Hematopoietic multipotent progenitor cell treated with erythropoietin and hydrocortisone succinate and interleukin-3 and kit ligand, for 4 days (in vitro differentiated cells): ENCODE data around the gene POPDC3.
A peak's percentile ranks its signal among the peaks of the same experiment; 100 is the strongest.

ENCODE experiments used
- DNase-seq: peaks from one replicate; pipeline ENCODE4 v3.0.0-alpha.2; 2015

The POPDC3 gene

DNA sequence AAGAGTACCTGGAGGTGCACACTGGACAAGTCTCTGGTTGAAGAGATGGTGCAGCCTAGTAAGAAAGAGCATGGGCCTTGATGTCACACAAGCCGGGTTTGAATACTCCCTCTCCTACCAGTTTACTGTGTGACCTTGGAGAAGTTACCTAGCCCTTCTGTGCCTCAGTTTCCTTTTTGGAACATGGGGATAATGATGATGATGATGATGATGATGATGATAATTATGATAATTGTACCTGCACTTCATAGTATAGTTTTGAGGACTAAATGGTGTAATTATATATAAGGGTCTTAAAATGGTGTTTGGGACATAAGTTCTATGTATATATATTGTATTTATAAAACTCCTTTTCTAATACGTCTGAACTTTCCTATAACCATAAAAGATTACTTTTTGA, 41.7 kb downstream of the POPDC3 start:
- no peak for DNase-seq

DNA sequence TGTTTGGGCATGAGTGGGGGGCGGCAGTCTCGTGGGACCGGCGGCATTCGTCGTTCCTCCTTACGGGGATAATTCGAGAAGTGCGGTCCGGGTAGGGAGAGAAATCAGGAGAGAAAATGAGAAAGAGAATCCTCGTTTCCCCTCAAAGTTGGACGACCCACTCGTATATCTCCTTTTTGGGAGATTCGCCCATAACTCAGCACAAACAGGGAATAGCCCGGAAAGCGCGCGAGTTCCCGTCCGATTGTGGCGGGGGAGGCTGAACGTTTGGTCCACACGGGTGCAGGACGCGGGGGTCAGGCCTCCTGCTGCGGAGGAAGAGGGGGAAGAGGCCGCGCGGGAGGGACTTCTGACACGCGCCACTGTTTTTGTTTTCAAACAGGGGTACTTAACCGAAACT, 42.4 kb downstream of the POPDC3 start:
- no peak for DNase-seq

DNA sequence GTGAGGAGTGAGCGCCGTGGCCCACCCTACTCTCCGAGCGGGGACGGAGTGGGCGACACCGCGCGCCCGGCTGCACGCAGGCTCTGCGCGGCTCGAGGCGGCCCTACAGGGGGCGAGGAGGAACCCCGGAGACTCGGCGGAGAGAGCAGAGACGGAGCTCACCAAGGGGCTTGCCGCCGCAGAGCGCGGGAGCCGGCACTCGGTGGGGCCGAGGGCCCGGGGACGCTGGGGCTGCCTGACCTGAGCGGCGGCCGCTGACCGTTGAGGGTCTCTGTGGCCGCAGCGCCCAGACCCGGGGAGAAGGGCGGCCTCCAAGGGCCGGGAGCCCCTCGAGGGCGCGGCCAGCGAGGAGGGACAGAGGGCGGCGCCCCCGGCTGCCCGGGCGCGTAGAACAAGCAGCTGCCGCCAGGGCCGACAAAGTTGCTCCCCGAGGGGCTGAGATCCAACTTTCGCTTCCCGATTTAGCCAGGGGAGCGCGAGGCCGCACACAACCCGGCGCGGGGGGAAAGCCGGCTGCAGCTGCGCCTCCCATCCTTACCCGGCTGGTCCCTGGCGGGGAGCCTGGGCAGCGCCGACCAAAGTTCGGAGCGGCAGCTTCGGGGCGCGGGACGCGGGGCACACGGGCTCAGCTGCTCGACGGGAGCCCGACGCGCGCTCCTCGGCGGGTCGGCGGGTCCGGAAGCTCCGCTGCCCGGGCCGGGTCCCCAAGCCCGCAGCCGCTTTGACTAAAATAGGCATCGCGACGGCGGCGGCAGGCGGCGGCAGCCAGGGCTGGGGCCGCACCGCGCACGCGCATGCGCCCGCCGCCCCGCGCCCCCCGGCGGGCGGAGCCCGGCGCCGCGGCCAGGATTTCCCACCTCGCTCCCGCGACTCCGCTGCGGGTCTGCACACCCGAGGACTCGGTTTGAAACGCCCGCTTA, 43.1 kb downstream of the POPDC3 start:
- peak; percentile 36 for DNase-seq

DNA sequence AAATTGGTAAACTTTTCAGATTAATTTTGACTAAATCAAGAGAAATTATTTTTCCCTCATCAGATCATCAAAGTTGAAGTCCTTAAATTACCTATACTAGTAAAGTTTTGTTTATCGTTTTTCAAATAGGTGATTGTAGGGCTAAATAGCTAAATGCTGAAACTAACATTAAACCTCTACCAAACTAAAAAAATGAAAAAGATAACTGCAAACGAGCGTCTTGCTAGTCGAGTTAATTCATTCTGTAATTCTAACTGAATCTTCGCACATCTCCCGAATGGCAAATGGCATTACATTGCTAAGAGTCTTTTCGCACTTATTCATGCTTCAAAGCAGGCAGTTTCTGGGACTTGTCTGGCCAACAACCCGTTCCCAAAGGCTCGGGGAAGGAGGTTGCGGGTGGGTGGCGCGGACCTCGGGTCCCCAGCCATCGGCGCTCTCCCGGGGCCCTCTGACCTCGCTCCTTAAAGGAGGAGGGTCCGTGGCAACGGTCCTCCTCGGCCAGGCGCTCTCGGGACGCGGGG, 43.8 kb downstream of the POPDC3 start:
- DNase-seq: peak; percentile 8

DNA sequence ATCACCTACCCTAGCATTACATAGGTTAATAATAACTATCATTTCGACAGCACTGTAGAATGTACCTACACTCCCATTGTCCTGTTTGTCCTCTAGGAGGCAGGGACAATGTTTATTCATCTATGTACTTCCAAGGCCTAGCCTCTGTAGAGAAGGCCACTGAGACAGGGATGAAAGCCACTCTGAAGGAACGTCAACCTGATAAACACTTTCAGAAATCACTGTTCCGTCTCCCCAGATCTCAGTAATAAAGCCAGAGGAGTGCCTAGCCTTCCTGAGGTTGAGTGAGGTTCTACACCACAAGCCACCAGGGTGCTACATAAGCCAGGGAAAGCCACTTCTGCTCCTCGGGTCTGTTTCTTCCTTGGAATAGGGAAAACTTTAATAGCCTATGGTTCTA, 44.8 kb downstream of the POPDC3 start:
- DNase-seq: no peak

DNA sequence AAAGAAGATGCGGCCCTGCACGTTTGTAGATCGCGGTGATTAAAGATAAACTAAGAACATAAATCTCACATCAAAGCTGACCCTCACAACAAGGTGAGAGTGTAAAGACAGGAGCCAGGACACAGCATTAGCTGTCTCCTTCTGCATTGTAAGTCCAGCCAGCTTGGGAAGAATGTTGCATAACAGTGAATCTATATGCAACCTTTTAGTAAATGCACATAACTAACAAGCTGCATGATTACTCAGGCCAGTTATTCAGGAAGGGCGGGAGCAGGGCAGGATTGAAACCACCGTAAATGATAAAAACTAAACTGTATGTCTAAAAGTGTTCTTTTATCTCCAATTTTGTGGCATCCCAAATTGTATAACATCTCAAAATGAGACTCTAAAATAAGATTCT, 57.1 kb downstream of the POPDC3 start:
- no peak for DNase-seq

DNA sequence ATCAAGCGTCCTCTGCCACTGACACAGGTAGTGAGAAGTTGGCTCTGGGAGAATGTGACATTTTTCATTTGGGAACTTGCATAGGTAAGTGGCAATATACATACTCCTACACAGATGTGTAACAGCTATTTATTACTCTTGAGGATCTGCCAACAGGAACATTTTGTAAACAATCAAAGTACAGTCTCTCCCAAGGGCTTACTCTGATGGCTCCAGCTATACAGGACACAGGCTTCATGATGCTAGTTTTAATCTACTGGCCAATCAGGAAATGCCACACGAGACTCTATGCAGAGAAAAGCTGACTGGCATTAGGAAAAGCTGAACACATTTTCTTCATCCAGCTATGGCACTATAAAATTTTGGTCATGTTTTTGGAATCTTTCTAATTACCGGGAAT, 57.8 kb downstream of the POPDC3 start:
- DNase-seq: no peak

DNA sequence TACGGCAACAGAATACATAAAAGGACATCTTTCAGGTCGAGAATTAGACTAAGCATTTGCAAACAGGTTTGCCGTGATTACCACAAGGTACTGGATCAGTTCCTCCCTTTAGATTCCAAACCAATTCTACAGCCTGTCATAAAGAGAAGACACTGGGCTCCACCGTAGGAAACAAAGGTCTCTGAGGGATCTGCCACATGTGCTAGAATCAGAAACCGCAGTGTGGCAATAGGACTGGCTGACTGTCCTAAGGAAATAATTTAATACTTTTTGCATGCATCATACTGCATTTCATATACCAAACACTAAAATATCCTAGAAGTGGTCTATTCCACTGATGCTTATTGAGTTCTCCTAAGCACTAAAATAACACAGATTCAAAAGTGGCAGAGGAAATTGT, 59.2 kb downstream of the POPDC3 start:
- no peak for DNase-seq

DNA sequence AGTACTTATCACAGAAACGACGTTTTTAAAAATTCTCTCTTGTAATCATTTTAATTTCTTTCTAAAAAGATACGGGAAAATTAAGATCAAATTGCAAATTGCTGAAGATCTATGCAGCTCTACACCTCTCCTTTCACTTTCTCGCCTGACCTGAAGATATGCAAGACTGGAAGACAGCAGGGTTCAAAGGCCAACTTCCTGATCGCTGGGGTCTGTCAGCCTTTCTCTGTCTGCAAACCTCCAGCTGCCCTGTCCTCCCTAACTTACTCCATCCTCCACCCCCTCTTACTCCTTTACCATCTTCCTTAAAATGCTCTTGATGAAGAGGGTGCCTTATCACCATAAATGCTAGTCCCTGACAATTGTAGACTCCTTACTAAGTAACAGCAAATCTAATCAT, 63.7 kb downstream of the POPDC3 start:
- no peak for DNase-seq

DNA sequence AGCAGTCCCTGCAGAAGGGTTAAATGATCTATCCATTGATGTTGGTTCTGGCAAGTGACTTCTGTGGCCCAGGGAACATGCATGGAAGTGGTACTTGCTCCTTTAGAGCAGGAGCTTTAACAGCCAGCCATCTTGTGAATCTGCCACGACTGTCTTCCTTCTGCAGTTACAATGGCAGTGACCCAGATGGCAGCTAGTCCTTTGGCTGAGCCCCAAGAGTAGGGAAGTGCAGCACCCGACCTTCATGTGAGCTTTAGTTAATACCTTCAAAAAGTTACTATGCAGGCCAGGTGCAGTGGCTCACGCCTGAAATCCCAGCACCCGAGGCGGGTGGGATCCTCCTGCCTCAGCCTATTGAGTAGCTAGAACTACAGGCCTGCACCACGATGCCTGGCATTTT, 66.4 kb downstream of the POPDC3 start:
- DNase-seq: no peak

DNA sequence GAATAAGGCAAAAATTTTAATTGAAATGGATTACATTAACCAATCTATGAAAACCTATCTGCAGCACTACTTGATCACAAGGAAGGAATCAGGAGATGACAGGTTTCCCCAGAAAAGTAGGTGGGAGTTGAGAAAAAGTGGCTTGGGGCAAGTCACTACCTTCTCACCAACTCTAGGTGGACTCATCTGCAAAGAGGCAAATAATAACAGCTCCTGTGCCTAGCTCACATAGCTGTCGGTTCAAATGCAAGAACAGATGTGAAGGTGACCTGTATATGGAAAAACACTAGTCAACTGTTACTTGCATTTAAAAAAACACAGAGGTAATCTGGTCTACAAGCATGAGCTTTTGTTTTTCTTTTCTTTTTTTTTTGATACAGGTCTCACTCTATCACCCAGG, 67.2 kb downstream of the POPDC3 start:
- no peak for DNase-seq

DNA sequence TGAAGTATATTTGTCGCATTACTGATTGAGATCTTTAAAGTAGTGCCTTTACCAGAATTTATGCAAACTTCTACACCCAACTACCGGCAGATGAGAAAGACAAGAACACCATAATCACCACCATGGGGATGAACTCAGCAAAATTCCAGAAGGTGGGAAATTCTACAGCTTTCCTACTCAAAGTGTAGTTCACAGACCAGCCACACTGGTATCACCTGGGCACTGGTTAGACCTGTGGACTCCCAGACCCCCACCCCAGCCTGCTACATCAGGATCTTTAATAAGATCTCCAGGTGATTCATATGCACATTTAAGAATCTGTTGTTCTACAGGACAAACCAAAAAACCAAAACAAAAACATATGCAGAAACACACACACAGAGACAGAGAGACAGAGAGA, 67.9 kb downstream of the POPDC3 start:
- DNase-seq: no peak

DNA sequence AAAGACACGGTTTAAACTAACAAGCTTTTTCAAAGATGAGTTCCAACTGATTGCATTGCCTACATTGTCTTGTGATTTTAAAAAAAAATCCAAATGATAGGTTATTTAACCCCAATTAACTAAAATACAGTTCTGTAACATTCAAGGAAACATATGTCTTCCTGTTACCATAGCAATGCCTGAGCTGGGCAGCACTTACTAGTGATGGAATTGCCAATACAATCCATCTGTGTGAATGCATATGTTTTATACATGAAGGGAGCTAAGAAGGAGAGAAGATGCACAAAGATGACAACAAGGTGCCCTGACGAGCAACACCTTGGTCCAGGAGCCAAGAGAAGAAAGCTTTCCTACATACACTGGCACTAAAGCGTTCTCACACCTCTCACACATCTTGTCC, 68.7 kb downstream of the POPDC3 start:
- DNase-seq: no peak

DNA sequence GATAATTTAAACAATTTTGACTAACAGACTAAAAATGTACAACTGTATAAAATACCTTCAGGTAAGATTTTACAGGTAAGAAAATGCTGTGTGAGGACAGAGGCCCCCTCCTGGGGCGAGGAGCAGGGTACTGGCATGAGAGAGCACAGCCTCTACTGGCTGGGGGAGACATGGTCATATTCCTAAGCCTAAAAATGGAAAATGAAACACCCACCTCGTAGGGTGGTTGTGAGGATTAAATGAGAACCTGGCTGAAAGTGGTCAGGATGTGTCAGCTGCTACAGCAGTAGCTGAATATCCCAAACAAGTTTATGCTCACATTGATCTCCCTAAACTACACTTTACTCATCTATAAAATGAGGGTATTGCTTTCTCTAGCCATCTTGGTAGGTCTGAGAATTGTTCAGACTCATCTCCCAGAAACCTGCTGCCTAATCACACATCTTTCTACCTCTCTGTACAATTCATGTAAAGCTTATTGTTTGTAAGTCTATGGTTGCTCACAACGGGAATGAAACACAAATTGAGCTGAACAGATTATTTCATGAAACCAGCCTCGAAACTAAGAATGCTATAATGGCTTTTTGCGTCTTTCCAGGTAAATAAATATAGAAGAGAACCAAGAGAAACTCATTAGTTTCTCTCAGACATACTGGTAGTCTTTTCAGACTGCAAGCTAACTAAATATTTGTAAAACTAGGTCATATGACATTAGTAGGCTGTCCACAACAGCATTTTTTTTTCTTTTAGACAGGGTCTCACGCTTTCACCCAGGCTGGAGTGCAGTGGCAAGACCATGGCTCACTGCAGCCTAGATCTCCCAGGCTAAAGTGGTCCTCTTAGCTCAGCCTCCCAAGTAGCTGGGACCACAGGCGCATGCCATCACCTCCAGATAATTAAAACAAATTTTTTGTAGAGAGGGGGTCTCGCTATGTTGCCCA, 69.6 kb downstream of the POPDC3 start:
- no peak for DNase-seq

DNA sequence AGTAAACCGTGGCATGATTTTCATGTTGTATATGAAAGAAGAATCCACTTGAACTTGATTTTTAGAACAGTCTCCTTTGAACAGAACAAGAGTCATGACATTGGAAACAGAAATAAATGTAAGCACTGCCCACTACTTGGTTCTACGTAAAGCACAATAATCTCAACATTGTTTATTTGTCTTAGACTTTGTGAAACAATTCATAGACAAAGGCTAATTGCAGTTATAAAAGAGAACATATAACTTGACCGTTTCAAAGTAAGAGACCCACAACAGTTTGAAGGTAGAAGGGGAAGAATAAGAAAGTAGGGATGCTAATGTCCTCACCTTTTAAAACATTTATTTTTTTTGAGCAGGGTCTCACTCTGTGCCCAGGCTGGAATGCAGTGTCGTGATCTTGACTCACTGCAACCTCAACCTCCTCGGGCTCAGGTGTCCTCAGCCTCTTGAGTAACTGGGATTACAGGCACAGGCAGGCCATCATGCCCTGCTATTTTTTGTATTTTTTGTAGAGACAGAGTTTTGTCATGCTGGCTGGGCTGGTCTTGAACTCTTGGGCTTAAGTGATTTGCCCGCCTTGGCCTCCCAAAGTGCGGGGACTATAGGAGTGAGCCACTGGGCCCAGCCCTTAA, 71.1 kb downstream of the POPDC3 start:
- DNase-seq: no peak
